Choroid plexus epithelial cell (primary cell): ENCODE results near the gene TRAPPC10.

Experiments used
- DNase-seq: peaks from one replicate; pipeline ENCODE4 v3.0.0-alpha.2; 2010; ENCODE audit warnings: low read depth
- H3K4me3 ChIP-seq: 2 replicates; pipeline ENCODE4 v1.5.1; 2011; ENCODE audit warnings: low read depth, mild to moderate bottlenecking, control low read depth, low read length, moderate library complexity
- TF ChIP-seq, protein P1 (sequence below): conservative IDR thresholded peaks from 2 replicates; pipeline ENCODE4 v1.5.1; 2011; ENCODE audit warnings: low read depth, mild to moderate bottlenecking, control low read depth, inconsistent platforms, low read length, moderate library complexity

Gene TRAPPC10

DNA sequence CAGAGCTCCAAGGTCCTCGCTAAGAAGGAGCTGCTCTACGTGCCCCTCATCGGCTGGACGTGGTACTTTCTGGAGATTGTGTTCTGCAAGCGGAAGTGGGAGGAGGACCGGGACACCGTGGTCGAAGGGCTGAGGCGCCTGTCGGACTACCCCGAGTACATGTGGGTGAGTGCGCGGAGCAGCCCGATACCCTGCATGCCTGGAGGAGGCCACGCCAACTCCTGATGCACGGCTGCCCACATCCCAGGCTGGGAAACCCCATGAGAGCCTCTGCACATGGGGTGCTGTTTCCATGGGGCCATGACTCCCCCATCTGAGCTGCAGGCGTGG is 43.0 kb upstream of the TRAPPC10 start:
- DNase-seq = no peak
- H3K4me3 ChIP-seq = no peak overlapping the region
- TF ChIP-seq, protein P1, sequence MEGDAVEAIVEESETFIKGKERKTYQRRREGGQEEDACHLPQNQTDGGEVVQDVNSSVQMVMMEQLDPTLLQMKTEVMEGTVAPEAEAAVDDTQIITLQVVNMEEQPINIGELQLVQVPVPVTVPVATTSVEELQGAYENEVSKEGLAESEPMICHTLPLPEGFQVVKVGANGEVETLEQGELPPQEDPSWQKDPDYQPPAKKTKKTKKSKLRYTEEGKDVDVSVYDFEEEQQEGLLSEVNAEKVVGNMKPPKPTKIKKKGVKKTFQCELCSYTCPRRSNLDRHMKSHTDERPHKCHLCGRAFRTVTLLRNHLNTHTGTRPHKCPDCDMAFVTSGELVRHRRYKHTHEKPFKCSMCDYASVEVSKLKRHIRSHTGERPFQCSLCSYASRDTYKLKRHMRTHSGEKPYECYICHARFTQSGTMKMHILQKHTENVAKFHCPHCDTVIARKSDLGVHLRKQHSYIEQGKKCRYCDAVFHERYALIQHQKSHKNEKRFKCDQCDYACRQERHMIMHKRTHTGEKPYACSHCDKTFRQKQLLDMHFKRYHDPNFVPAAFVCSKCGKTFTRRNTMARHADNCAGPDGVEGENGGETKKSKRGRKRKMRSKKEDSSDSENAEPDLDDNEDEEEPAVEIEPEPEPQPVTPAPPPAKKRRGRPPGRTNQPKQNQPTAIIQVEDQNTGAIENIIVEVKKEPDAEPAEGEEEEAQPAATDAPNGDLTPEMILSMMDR = no peak

DNA sequence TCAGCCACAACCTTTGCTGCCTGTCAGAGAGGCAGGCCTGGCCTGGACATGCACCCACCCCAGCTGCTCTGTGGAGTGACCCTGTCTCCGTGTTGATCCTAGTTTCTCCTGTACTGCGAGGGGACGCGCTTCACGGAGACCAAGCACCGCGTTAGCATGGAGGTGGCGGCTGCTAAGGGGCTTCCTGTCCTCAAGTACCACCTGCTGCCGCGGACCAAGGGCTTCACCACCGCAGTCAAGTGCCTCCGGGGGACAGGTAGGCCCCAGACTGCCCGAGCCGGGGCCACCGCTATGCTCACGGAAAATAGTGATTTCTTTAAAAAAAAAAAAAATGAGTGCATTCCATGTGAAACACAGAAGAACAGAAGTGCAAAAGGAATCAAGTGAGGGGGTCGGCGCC is 41.6 kb upstream of the TRAPPC10 start:
- no peak overlapping the region for H3K4me3 ChIP-seq
- TF ChIP-seq, protein P1 = no peak
- DNase-seq = no peak

DNA sequence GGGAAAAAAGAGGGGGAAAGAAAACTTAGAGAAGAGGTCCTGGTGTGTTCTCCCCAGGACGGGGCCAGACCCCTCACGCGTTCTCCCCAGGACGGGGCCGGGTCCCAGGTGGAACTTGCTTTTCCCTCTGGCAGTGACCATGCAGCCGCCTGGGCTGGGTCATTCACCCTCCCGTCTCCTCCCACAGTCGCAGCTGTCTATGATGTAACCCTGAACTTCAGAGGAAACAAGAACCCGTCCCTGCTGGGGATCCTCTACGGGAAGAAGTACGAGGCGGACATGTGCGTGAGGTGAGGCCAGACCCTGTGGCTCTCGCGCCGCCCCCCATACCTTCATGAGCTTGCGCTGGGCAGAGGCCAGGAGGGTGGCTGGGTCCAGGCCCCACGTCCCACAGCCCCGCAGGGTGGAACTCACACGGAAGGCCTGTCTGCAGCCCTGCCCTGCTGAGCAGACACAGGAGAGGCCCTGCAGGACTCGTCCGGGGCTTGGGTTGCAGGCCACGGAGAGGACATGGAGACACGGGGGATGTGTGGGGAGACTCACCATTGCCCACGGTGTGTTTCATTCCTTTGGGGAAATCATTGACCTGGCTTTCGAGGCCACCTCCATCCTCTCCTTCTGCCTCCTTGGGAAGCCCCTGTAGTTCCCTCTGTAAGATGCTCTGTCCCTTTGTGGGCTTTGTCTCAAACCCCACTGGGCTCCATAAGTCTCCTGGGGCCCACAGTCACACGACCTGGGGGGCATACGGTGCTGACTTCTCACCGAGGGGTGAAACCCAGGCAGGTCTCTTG is 40.7 kb upstream of the TRAPPC10 start:
- DNase-seq = no peak
- H3K4me3 ChIP-seq = no peak overlapping the region
- TF ChIP-seq, protein P1 = no peak

DNA sequence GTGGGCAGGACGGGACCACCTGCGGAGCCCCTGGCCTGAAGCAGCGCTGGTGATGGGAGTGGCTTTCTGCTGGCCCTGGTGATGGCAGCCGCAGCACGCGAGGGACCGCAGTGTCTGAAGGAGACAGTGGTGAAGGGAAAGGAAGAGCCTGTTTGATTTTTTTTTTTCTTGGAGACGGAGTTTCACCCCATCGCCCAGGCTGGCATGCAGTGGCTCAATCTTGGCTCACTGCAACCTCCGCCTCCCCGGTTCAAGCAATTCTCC is 40.2 kb upstream of the TRAPPC10 start:
- TF ChIP-seq, protein P1 = no peak

DNA sequence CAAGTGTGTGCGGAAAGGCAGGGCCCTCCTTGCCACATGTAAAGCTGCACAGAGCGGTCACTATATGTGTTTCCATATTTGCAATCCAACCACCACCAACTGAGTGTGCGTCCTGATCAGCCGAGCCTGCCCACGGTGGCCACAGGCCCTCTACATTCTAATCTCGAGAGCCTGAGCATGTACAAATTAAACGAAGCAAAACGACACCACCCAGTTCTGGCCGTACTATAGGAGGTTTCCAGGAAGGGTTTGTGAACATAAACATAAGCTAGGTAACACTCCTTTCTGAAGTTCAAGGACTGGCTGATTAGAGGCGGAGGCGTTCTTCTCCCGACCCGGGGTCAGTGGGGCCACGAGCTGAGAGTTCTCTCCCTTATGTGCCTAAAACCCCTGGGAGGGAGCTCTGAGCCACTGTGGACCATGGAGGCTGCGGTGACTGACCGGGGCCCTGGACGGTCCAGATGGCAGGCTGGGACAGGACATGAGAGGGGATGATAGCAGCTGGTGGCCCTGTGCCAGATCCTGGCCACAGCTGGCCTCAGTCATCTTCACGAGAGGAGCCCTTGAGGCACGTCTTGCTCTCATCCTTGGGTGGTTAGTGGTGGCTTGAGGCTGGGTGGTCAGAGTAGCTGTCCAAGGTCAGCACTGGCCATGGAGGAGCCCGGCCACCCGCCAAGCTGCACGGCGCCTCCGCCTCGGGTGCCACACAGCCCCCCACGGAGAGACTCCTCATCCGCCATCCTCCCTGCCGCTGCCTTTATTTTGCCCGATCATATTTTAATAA is 39.1 kb upstream of the TRAPPC10 start:
- no peak for DNase-seq
- H3K4me3 ChIP-seq = no peak overlapping the region
- TF ChIP-seq, protein P1 = no peak

More for the DNA sequence above, 40.2 kb upstream of the TRAPPC10 start:
- DNase-seq = no peak
- no peak overlapping the region for H3K4me3 ChIP-seq

DNA sequence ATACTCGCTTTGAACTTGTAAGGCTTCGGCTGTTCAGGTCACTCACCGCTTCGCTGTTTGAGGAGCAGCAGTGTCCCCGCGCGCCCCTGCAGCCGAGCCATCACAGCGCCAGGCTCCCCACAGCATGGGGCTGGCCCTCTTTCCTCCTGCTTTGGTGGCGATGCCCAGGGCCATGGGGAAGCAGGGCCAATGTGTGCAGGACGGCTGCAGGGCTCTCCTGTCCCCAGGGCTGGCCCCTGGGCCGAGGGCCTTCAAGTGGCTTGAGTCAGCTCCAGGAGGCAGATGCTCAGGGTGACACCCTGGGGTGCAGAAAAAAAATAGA is 38.5 kb upstream of the TRAPPC10 start:
- TF ChIP-seq, protein P1 = no peak
- H3K4me3 ChIP-seq = no peak overlapping the region
- no peak for DNase-seq
